ENCODE results near the gene TREML2. TPM values are rescaled to one million over a fixed set of nuclear protein-coding genes. Genes with fewer than 3 reads are reported as not detected.

The TREML2 gene
- total and polyA plus RNA-seq, 9 of the 15 experiments (the other 6 are each of a cell fraction or from before 2014, with no cell fraction given) = 0.20 to 2.9 (median 1.4) TPM

GRCh38 chr6:41174610-41175009, 26.3 kb downstream of the TREML2 start:
- Histone ChIP-seq H3K9me3 (replicated peaks; ENCODE audit: control insufficient read depth, insufficient read depth, low read depth, low read length) (no peaks in the 10 kb centered on the region), H3K4me3 (no peak overlapping the region), H3K27me3 (ENCODE audit: control insufficient read depth in 2 of 2, insufficient read depth in 2 of 2, low read length in 2 of 2) (peaks cover 0 to 17% of the 10 kb centered on the region in 2 experiments; a peak in 3 of 5 replicates), H3K79me2 (ENCODE audit: control insufficient read depth, insufficient read depth, low read length) (no peaks in the 10 kb centered on the region), H3K4me1 (replicated peaks in 1 of 2; ENCODE audit: control insufficient read depth in 2 of 2, insufficient read depth in 2 of 2, low read length in 2 of 2) (no peaks in the 10 kb centered on the region; a peak in 1 of 5 replicates), H3K36me3 (ENCODE audit: control insufficient read depth, insufficient read depth, low read length) (no peaks in the 10 kb centered on the region), H3K27ac (ENCODE audit: extremely low read depth, low read depth, low read length) (no peak overlapping the region), H3K9ac (ENCODE audit: insufficient read depth in 1 of 2, low read depth in 2 of 2, low read length in 2 of 2) (no peak overlapping the region), H4K20me1 (replicated peaks; ENCODE audit: control insufficient read depth, insufficient read depth, low read length) (peaks cover 4% of the 10 kb centered on the region; the same call in 1 of the 2 replicates), H2AFZ (ENCODE audit: low read depth, low read length) (no peak overlapping the region), H3K9me1 (ENCODE audit: control insufficient read depth, insufficient read depth, low read length) (no peaks in the 10 kb centered on the region), H3K4me2 (ENCODE audit: insufficient read depth, low read length) (no peak overlapping the region)
- FAIRE-seq (no peak), DNase-seq (ENCODE audit: extremely low read depth in 1 of 4, low spot score in 3 of 4) (no peak), ATAC-seq (no peak)
- WGBS (ENCODE audit: insufficient coverage, low coverage, missing lambda C conversion rate) = 2% methylated on average over 2 of the region's 2 CpGs
- POLR2A ChIA-PET = interaction anchor here (0.8 kb wide), 1 partner anchor 862 kb away, joined by 3 read pairs; no protein-coding TSS in a partner anchor
- BruUV-seq (replicated peaks) = no TSS peak
- intact Hi-C loops (cut with micrococcal nuclease) (no loop called here), in situ Hi-C loops (cut with MboI) (no loop called here)
- CTCF ChIA-PET (ENCODE audit: low intra/inter-chr PET ratio) = no interaction called here
- TF ChIP-seq CBFA2T3 (IDR thresholded peaks at IDR 0.05) (no peak), MCM2 (IDR thresholded peaks at IDR 0.05; ENCODE audit: low read depth) (no peak), SFPQ (IDR thresholded peaks at IDR 0.05; ENCODE audit: low read depth, low read length) (no peak), ELF1 (tag; IDR thresholded peaks at IDR 0.05) (no peak), NR2C1 (IDR thresholded peaks at IDR 0.05) (no peak), NR2C1 (tag; IDR thresholded peaks at IDR 0.05) (no peak), ZNF449 (CRISPR knock-in tag; IDR thresholded peaks at IDR 0.05) (no peak), NCOR1 (IDR thresholded peaks at IDR 0.05) (no peak), RBM34 (IDR thresholded peaks at IDR 0.05; ENCODE audit: borderline replicate concordance, insufficient read depth, low read length) (no peak), HDAC1 (IDR thresholded peaks at IDR 0.05) (no peak), ZNF551 (CRISPR knock-in tag; IDR thresholded peaks at IDR 0.05) (no peak), WHSC1 (IDR thresholded peaks at IDR 0.05; ENCODE audit: low read length) (no peak), ZNF707 (CRISPR knock-in tag; conservative IDR thresholded peaks at IDR 0.05) (no peak), RNF2 (IDR thresholded peaks at IDR 0.05) (no peak)
- TF ChIP-seq, protein P1, sequence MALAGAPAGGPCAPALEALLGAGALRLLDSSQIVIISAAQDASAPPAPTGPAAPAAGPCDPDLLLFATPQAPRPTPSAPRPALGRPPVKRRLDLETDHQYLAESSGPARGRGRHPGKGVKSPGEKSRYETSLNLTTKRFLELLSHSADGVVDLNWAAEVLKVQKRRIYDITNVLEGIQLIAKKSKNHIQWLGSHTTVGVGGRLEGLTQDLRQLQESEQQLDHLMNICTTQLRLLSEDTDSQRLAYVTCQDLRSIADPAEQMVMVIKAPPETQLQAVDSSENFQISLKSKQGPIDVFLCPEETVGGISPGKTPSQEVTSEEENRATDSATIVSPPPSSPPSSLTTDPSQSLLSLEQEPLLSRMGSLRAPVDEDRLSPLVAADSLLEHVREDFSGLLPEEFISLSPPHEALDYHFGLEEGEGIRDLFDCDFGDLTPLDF (CRISPR knock-in tag; IDR thresholded peaks at IDR 0.05) = no peak
- TF ChIP-seq, protein P2, sequence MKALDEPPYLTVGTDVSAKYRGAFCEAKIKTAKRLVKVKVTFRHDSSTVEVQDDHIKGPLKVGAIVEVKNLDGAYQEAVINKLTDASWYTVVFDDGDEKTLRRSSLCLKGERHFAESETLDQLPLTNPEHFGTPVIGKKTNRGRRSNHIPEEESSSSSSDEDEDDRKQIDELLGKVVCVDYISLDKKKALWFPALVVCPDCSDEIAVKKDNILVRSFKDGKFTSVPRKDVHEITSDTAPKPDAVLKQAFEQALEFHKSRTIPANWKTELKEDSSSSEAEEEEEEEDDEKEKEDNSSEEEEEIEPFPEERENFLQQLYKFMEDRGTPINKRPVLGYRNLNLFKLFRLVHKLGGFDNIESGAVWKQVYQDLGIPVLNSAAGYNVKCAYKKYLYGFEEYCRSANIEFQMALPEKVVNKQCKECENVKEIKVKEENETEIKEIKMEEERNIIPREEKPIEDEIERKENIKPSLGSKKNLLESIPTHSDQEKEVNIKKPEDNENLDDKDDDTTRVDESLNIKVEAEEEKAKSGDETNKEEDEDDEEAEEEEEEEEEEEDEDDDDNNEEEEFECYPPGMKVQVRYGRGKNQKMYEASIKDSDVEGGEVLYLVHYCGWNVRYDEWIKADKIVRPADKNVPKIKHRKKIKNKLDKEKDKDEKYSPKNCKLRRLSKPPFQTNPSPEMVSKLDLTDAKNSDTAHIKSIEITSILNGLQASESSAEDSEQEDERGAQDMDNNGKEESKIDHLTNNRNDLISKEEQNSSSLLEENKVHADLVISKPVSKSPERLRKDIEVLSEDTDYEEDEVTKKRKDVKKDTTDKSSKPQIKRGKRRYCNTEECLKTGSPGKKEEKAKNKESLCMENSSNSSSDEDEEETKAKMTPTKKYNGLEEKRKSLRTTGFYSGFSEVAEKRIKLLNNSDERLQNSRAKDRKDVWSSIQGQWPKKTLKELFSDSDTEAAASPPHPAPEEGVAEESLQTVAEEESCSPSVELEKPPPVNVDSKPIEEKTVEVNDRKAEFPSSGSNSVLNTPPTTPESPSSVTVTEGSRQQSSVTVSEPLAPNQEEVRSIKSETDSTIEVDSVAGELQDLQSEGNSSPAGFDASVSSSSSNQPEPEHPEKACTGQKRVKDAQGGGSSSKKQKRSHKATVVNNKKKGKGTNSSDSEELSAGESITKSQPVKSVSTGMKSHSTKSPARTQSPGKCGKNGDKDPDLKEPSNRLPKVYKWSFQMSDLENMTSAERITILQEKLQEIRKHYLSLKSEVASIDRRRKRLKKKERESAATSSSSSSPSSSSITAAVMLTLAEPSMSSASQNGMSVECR (CRISPR knock-in tag; IDR thresholded peaks at IDR 0.05) = no peak

All from K562 (cell line).